ENCODE measurements around the gene COX7B2. TPM values are rescaled to one million over a fixed set of nuclear protein-coding genes. Genes with fewer than 3 reads are reported as not detected.

The COX7B2 gene
- polyA plus RNA-seq, 3 donors, result not detected

DNA sequence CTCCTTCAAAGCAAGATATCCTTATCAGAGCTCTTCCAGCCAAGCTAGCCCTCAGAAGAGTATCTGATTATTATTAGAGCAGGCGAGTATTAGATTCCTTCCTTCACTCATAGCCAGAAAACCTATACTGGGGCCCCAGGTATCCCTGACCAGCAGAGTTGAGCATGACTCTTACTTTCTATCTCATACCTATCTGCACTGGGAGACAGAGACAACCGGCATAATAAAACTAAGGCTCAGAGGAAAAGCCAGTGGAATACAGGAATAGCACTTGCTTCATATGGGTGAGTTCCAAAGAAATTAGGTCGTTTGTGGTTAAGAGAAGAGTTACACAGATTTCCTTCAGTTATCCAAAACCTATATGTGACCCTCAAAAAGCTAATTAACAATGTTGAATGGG is 41.8 kb upstream of the COX7B2 start:
- Histone ChIP-seq H3K4me3 (replicated peaks in 1 of 3; ENCODE audit: low read depth in 2 of 3, low read length in 3 of 3) (no peak overlapping the region), H3K27me3 (ENCODE audit: control insufficient read depth in 2 of 2, insufficient read depth in 2 of 2, low read length in 2 of 2) (peaks cover 0 to 5% of the 10 kb centered on the region in 2 donors), H4K20me1 (ENCODE audit: insufficient read depth, low read length) (no peaks in the 10 kb centered on the region), H3K36me3 (replicated peaks in 1 of 2; ENCODE audit: control insufficient read depth in 1 of 2, insufficient read depth in 2 of 2, low read length in 2 of 2) (no peaks in the 10 kb centered on the region), H3K27ac (ENCODE audit: low read depth in 1 of 2, low read length in 2 of 2) (no peak overlapping the region), H3K9me3 (replicated peaks in 1 of 2; ENCODE audit: control insufficient read depth in 1 of 2, insufficient read depth in 1 of 2, low read length in 2 of 2) (no peaks in the 10 kb centered on the region), H3K4me1 (ENCODE audit: control insufficient read depth in 1 of 2, insufficient read depth in 2 of 2, low read length in 2 of 2) (no peaks in the 10 kb centered on the region), H2AFZ (ENCODE audit: insufficient read depth, low read depth, low read length, poor library complexity, severe bottlenecking) (no peak overlapping the region), H3K4me2 (replicated peaks; ENCODE audit: extremely low read depth, low read length, poor library complexity, severe bottlenecking) (no peak overlapping the region), H3K79me2 (ENCODE audit: insufficient read depth, low read length) (no peaks in the 10 kb centered on the region), H3K9ac (ENCODE audit: insufficient read depth, low read length, poor library complexity, severe bottlenecking) (no peak overlapping the region)
- no CpG with 5 or more reads among the region's 3 CpGs for WGBS (ENCODE audit: insufficient coverage)
- Mint-ChIP-seq H3K4me3 (no peak overlapping the region), H3K36me3 (no peaks in the 10 kb centered on the region), H3K27me3 (ENCODE audit: low read depth in 3 of 3) (peaks cover 3 to 12% (median 6%) of the 10 kb centered on the region in 3 donors), H3K4me1 (no peaks in the 10 kb centered on the region), H3K9me3 (no peaks in the 10 kb centered on the region), H3K27ac (no peak overlapping the region)
- TF ChIP-seq, protein P1, sequence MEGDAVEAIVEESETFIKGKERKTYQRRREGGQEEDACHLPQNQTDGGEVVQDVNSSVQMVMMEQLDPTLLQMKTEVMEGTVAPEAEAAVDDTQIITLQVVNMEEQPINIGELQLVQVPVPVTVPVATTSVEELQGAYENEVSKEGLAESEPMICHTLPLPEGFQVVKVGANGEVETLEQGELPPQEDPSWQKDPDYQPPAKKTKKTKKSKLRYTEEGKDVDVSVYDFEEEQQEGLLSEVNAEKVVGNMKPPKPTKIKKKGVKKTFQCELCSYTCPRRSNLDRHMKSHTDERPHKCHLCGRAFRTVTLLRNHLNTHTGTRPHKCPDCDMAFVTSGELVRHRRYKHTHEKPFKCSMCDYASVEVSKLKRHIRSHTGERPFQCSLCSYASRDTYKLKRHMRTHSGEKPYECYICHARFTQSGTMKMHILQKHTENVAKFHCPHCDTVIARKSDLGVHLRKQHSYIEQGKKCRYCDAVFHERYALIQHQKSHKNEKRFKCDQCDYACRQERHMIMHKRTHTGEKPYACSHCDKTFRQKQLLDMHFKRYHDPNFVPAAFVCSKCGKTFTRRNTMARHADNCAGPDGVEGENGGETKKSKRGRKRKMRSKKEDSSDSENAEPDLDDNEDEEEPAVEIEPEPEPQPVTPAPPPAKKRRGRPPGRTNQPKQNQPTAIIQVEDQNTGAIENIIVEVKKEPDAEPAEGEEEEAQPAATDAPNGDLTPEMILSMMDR (IDR thresholded peaks at IDR 0.05), result no peak
- intact Hi-C loops (cut with micrococcal nuclease), result no loop called here
- DNase-seq, result no peak

GRCh38 chr4:46949822-46950221 is 40.8 kb upstream of the COX7B2 start:
- H3K36me3 Mint-ChIP-seq, result no peaks in the 10 kb centered on the region
- H3K4me3 Mint-ChIP-seq, result no peak overlapping the region
- Histone ChIP-seq H3K9me3 (replicated peaks in 1 of 2; ENCODE audit: control insufficient read depth in 1 of 2, insufficient read depth in 1 of 2, low read length in 2 of 2) (no peaks in the 10 kb centered on the region), H3K9ac (ENCODE audit: insufficient read depth, low read length, poor library complexity, severe bottlenecking) (no peak overlapping the region), H3K4me1 (ENCODE audit: control insufficient read depth in 1 of 2, insufficient read depth in 2 of 2, low read length in 2 of 2) (no peaks in the 10 kb centered on the region), H3K79me2 (ENCODE audit: insufficient read depth, low read length) (no peaks in the 10 kb centered on the region), H3K4me2 (replicated peaks; ENCODE audit: extremely low read depth, low read length, poor library complexity, severe bottlenecking) (no peak overlapping the region), H3K27ac (ENCODE audit: low read depth in 1 of 2, low read length in 2 of 2) (no peak overlapping the region), H4K20me1 (ENCODE audit: insufficient read depth, low read length) (no peaks in the 10 kb centered on the region), H3K4me3 (replicated peaks in 1 of 3; ENCODE audit: low read depth in 2 of 3, low read length in 3 of 3) (no peak overlapping the region), H3K27me3 (ENCODE audit: control insufficient read depth in 2 of 2, insufficient read depth in 2 of 2, low read length in 2 of 2) (no peaks in the 10 kb centered on the region), H2AFZ (ENCODE audit: insufficient read depth, low read depth, low read length, poor library complexity, severe bottlenecking) (no peak overlapping the region), H3K36me3 (replicated peaks in 1 of 2; ENCODE audit: control insufficient read depth in 1 of 2, insufficient read depth in 2 of 2, low read length in 2 of 2) (no peaks in the 10 kb centered on the region)
- no peak for DNase-seq
- no peak overlapping the region for H3K27ac Mint-ChIP-seq
- intact Hi-C loops (cut with micrococcal nuclease), result no loop called here
- H3K27me3 Mint-ChIP-seq (ENCODE audit: low read depth in 3 of 3), result peaks cover 3 to 14% (median 6%) of the 10 kb centered on the region in 3 donors
- H3K9me3 Mint-ChIP-seq, result no peaks in the 10 kb centered on the region
- TF ChIP-seq, protein P1 (IDR thresholded peaks at IDR 0.05), result no peak
- 67% methylated on average over 1 of the region's 1 CpG for WGBS (ENCODE audit: insufficient coverage)
- no peaks in the 10 kb centered on the region for H3K4me1 Mint-ChIP-seq

All from CD14-positive monocyte (primary cell).